ENCODE results near the gene PCCB. TPM values are rescaled to one million over a fixed set of nuclear protein-coding genes. Genes with fewer than 3 reads are reported as not detected.
"Not testable (repeated sequence)": the region's sequence is repeated elsewhere in the genome, so short reads cannot be mapped to it uniquely, and the experiment has no call there.

Gene PCCB
- total RNA-seq, 2 donors from 2014 or later: 19.3 to 22.6 TPM

DNA sequence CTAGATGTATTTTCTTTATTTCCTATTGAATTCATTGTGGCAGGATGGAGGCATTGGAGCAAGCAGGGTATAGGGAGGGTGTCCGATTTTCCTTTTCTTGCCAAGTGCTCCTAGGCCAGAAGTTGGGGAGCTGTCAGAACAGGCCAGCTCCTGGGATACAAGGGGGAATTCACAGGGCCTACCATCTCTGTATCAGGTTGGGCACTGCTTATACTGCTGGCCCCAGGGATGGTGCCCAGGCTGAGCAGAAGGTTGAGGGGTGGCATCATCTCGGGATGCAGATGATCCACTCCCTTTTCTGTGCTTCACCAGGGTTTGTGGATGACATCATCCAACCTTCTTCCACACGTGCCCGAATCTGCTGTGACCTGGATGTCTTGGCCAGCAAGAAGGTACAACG is 79.5 kb downstream of the PCCB start:
- no peak overlapping the region for H3K4me3 ChIP-seq
- no peak for ATAC-seq (ENCODE audit: insufficient number of reproducible peaks, low FRiP score, low read depth)
- H3K9me3 ChIP-seq: no peaks in the 10 kb centered on the region
- no peak overlapping the region for H3K27ac ChIP-seq
- no peaks in the 10 kb centered on the region for H3K4me1 ChIP-seq (ENCODE audit: control insufficient read depth in 1 of 2, low read depth in 2 of 2)
- H3K36me3 ChIP-seq: peaks cover 12% of the 10 kb centered on the region
- TF ChIP-seq, protein P1, sequence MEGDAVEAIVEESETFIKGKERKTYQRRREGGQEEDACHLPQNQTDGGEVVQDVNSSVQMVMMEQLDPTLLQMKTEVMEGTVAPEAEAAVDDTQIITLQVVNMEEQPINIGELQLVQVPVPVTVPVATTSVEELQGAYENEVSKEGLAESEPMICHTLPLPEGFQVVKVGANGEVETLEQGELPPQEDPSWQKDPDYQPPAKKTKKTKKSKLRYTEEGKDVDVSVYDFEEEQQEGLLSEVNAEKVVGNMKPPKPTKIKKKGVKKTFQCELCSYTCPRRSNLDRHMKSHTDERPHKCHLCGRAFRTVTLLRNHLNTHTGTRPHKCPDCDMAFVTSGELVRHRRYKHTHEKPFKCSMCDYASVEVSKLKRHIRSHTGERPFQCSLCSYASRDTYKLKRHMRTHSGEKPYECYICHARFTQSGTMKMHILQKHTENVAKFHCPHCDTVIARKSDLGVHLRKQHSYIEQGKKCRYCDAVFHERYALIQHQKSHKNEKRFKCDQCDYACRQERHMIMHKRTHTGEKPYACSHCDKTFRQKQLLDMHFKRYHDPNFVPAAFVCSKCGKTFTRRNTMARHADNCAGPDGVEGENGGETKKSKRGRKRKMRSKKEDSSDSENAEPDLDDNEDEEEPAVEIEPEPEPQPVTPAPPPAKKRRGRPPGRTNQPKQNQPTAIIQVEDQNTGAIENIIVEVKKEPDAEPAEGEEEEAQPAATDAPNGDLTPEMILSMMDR (IDR thresholded peaks at IDR 0.05): no peak
- no peak for DNase-seq (ENCODE audit: low spot score)
- H3K27me3 ChIP-seq (replicated peaks; ENCODE audit: insufficient read depth): no peaks in the 10 kb centered on the region

DNA sequence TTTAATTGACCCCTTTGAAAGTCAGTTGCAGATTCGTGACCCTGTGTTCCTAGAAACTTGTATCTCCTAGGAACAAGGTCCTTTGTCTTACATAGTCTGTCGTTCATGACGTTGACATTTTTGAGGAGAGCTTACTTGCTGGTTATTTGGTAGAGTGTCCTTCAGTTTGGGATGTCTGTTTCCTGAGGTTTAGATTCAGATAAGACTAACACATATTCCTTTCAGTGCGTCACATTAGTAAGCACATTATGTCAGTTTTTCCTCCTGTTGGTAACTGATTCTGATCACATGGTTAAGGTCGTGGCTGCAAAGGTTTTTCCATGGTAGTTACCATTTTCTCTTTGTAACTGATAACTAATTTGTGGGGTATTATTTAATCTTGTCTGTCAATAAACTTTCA is 80.8 kb downstream of the PCCB start:
- TF ChIP-seq, protein P1 (IDR thresholded peaks at IDR 0.05): no peak
- no peaks in the 10 kb centered on the region for H3K9me3 ChIP-seq
- ATAC-seq (ENCODE audit: insufficient number of reproducible peaks, low FRiP score, low read depth) (no peak), DNase-seq (ENCODE audit: low spot score) (no peak)
- no peak overlapping the region for H3K27ac ChIP-seq
- no peaks in the 10 kb centered on the region for H3K4me1 ChIP-seq (ENCODE audit: control insufficient read depth in 1 of 2, low read depth in 2 of 2)
- no peak overlapping the region for H3K4me3 ChIP-seq
- peaks cover 21% of the 10 kb centered on the region for H3K36me3 ChIP-seq
- no peaks in the 10 kb centered on the region for H3K27me3 ChIP-seq (replicated peaks; ENCODE audit: insufficient read depth)

DNA sequence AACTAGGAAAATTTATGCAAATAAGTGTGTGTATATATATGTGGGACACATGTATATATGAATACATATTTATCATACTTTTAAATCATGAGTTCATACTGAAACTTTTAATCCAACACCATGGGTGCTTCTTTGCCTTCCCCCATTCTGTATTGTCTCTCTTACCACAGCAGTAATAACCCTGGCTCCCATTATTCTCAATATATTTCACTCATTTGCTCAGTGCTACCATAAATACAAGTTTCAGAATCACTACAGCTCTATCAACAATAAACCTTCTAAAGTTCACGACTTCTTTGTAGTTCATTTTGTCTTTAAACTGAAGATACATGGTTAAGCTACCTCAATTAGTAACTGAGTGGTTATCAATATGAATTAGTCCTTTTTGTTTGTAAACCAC is 82.2 kb downstream of the PCCB start:
- H3K4me3 ChIP-seq: no peak overlapping the region
- ATAC-seq (ENCODE audit: insufficient number of reproducible peaks, low FRiP score, low read depth) (no peak), DNase-seq (ENCODE audit: low spot score) (no peak)
- H3K27ac ChIP-seq: no peak overlapping the region
- H3K9me3 ChIP-seq: no peaks in the 10 kb centered on the region
- H3K27me3 ChIP-seq (replicated peaks; ENCODE audit: insufficient read depth): no peaks in the 10 kb centered on the region
- TF ChIP-seq, protein P1 (IDR thresholded peaks at IDR 0.05): no peak
- peaks cover 18% of the 10 kb centered on the region for H3K36me3 ChIP-seq
- H3K4me1 ChIP-seq (ENCODE audit: control insufficient read depth in 1 of 2, low read depth in 2 of 2): no peaks in the 10 kb centered on the region

DNA sequence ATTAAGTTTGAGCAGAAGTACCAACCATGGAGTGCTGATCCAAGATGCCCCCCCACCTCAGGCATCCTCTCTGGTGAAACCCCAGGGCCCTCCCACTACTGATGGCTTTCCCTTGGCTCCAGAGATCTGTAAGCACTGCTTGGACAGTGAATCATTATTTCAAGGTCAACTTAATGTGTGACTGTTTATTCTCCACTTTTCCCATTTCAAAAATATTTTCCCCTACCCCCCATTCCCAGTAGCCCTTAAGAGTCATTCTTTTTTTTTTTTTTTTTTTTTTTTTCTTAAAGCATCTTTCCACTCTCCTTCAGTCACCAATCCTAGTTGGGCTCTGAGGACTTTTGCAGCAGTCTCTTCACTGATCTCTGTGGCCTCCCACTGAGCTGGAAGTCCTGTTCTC is 82.6 kb downstream of the PCCB start:
- no peak overlapping the region for H3K4me3 ChIP-seq
- H3K36me3 ChIP-seq: peaks cover 18% of the 10 kb centered on the region
- ATAC-seq (ENCODE audit: insufficient number of reproducible peaks, low FRiP score, low read depth) (no peak), DNase-seq (ENCODE audit: low spot score) (no peak)
- H3K4me1 ChIP-seq (ENCODE audit: control insufficient read depth in 1 of 2, low read depth in 2 of 2): no peaks in the 10 kb centered on the region
- H3K27me3 ChIP-seq (replicated peaks; ENCODE audit: insufficient read depth): no peaks in the 10 kb centered on the region
- no peaks in the 10 kb centered on the region for H3K9me3 ChIP-seq
- no peak overlapping the region for H3K27ac ChIP-seq
- TF ChIP-seq, protein P1 (IDR thresholded peaks at IDR 0.05): no peak

DNA sequence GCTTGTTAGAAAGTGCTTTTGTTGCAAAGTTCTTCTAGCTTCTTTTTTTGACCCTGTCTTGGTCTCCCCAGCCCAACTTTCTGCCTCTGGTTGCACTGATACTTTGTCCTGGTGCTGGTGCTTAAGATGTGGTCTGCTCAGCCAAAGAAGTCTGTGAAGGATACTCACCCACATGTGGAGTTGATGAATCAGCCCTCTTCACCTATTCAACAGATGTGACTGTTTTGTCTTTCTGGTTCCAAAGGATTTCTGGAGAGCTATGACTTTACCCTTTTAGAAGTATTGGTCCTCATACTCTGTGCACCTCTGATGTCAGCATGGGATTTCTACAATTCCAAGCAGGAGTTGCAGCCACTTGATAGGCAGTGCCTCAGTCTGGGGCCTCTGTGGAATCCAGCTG is 84.1 kb downstream of the PCCB start:
- H3K4me1 ChIP-seq (ENCODE audit: control insufficient read depth in 1 of 2, low read depth in 2 of 2): no peaks in the 10 kb centered on the region
- TF ChIP-seq, protein P1 (IDR thresholded peaks at IDR 0.05): no peak
- no peak for DNase-seq (ENCODE audit: low spot score)
- peaks cover 18% of the 10 kb centered on the region for H3K36me3 ChIP-seq
- no peaks in the 10 kb centered on the region for H3K9me3 ChIP-seq
- no peak overlapping the region for H3K27ac ChIP-seq
- H3K27me3 ChIP-seq (replicated peaks; ENCODE audit: insufficient read depth): no peaks in the 10 kb centered on the region
- no peak for ATAC-seq (ENCODE audit: insufficient number of reproducible peaks, low FRiP score, low read depth)
- H3K4me3 ChIP-seq: no peak overlapping the region

DNA sequence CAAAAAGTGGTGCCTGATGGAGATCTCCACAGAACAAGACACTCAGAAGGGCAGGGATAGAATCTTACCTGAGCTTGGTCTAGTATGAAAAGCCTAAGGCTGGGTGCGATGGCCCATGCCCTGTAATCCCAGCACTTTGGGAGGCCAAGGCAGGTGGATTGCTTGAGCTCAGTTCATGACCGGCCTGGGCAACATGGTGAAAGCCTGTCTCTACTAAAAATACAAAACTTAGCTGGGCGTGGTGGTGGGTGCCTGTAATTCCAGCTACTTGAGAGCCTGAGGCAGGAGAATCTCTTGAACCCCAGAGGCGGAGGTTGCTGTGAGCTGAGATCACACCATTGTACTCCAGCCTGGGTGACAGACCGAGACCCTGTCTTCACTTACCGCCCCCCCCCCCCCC is 84.6 kb downstream of the PCCB start:
- H3K9me3 ChIP-seq; H3K4me3 ChIP-seq; ATAC-seq (ENCODE audit: insufficient number of reproducible peaks, low FRiP score, low read depth); H3K27ac ChIP-seq; H3K4me1 ChIP-seq (ENCODE audit: control insufficient read depth in 1 of 2, low read depth in 2 of 2); DNase-seq (ENCODE audit: low spot score); H3K27me3 ChIP-seq (replicated peaks; ENCODE audit: insufficient read depth): not testable (repeated sequence)
- peaks cover 18% of the 10 kb centered on the region for H3K36me3 ChIP-seq
